HG02798 (cell line): ENCODE results near the gene PROCR.
"Not testable (repeated sequence)": the region's sequence is repeated elsewhere in the genome, so short reads cannot be mapped to it uniquely, and the experiment has no call there.

Experiments used
- ATAC-seq: cut with Tn5 transposase; IDR thresholded peaks from one replicate; pipeline ENCODE4 v1.9.1; 2021; ENCODE audit warnings: mild to moderate bottlenecking; ENCODE audit not compliant: unreplicated experiment, poor library complexity

PROCR gene

DNA sequence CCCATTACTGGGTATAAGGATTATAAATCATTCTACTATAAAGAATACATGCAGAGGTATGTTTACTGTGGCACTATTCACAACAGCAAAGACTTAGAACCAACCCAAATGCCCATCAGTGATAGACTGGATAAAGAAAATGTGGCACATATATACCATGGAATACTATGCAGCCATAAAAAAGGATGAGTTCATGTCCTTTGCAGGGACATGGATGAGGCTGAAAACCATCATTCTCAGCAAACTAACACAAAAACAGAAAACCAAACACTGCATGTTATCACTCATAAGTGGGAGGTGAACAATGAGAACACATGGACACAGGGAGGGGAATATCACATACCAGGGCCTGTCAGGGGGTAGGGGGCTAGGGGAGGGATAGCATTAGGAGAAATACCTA lies 7.3 kb upstream of the PROCR start:
- ATAC-seq = not testable (repeated sequence)

DNA sequence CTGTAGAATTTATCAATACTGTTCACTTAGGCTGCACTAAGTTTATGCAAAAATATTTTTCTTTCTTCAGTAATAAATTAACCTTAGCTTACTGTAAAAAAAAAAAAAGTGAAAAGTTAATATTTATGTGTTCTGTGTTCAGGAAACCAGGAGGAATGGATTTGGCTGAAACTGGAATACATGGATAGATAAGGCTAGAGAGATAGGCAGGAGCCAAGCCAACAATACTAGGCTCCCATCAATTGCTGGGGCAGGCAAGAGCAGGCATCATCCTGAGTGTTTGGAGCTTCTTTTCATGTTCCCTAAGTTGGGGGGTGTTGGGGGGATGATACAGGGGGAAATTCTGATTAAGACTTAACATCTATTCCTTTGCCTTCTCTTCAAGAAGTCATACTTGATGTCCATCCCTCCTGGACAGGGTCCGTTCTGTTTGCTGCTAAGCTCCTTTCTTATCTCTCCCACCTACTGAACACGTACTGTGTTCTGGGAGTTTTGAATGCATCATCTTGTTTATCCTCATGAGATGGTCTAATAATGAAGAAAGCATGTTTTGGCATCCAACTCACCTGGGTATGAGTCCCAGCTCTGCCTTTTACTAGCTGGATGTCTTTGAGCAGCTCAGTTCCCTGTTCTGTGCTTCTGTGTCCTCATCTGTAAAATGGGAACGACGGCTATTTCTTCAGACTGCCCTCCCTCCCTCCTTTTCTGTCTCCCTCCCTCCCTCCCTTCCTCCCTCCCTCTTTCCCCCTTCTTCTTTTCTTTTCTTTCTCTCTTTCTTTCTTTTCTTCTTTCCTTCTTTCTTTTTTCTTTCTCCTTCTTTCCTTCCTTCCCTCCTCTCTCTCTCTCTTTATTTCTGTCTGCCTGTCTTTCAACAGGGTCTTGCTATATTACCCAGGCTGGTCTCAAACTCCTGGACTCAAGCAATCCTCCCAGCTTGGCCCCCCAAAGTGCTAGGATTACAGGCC lies 6.4 kb upstream of the PROCR start:
- ATAC-seq = no peak

DNA sequence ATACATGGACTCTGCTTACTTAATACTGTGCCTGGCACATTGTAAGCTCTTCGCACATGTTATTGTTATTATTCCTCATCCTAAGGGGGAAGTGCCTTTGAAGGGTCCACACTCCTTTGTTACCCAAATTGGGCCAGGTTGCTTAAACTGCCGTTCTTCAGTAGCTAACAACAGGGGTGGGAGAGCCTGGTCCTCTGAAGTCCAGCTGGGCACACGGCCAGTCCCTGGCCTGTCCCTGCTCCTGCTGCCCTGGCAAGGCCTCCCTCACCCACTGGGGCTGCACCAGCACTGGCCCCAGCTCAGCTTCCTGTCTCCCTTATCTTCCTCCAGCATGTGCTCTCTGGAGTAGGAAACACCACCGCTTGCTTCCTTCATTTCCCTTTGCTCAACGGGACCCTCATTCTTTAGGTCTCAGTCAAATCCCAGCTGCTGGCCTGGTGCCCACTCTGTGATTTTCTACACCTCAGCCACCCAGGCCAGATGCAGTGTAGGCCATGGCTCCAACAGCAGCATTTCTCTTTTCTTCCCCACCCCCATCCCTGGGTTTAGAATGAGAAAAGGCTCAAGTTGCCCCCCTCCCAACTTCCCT lies 5.5 kb upstream of the PROCR start:
- ATAC-seq = no peak

DNA sequence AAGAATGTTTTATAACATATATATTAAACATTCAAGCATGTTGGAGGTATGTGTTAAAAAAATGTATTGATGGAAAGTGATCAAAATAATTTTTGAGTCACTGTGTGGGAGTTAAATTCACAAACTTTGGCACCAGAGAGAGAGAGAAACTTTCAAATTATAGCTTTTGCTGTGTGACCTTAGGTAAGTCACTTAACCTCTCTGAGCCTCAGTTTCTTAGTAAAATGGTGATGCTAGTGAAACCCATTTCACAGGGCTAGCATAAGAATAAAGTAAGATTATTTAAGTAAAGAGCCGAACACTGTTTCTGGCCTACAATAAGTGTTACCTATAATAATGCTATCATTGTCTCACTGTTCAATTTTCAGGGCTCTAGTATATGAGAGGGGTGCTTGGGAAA lies 4.1 kb upstream of the PROCR start:
- ATAC-seq = no peak

DNA sequence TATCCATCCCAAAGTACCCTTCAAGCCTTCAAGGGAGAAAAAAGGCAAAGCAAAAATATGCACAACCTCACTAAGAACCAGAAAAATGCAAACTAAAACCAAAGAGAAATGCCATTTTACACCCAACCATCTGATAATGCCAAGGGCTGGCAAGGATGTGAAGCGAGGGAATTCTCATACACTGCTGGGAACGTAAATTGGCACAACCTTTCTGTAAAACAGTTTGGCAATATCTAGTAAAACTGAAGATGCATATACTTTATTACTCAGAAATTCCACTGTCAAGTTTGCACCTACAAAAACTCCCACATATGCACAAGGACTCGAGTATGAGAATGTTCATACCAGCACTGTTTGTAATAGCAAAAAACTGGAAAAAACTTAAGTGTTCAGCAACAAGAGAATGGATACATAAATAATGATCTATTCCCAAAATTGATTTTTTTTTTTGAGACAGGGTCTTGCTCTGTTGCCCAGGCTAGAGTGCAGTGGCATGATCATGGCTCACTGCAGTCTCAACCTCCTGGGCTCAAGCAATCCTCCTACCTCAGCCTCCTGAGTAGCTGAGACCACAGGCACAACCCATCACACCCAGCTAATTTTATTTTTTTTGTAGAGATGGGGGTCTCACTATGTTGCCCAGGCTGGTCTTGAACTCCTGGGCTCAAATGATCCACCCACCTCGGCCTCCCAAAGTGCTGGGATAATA lies 3.0 kb upstream of the PROCR start:
- not testable (repeated sequence) for ATAC-seq

DNA sequence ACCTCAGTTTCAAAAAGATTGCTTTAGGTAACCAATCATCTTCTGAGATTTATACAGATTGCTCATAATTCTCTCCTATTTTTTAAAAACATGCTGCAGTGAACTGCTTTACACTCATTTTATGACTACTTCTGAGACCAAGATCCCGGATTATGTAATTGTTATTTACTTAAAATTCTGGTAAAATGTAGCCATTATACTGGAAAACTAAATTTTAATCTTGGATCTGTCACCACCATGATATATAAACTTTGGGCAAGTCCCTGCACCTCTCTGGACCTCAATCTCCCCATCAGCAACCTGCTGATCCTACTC lies 477 bp upstream of the PROCR start:
- ATAC-seq = no peak

DNA sequence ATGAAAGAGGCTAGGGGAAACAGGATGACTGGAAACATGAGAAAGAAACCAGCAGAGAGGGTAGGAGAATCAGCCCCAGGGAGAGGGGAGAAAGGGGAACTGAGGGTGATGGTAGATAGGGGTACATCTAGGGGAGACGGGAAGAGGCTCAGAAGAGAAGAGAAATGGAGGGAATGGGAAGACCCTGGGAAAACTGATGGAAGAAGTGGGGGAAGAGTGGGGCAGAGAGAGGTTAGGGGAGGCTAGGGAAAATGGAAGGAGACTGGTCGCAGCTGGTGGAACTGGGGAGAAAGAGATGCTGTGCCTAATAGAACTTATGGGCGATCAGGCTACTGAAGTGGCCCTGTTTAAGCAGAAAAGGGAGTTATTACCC lies 548 bp downstream of the PROCR start:
- ATAC-seq = no peak

DNA sequence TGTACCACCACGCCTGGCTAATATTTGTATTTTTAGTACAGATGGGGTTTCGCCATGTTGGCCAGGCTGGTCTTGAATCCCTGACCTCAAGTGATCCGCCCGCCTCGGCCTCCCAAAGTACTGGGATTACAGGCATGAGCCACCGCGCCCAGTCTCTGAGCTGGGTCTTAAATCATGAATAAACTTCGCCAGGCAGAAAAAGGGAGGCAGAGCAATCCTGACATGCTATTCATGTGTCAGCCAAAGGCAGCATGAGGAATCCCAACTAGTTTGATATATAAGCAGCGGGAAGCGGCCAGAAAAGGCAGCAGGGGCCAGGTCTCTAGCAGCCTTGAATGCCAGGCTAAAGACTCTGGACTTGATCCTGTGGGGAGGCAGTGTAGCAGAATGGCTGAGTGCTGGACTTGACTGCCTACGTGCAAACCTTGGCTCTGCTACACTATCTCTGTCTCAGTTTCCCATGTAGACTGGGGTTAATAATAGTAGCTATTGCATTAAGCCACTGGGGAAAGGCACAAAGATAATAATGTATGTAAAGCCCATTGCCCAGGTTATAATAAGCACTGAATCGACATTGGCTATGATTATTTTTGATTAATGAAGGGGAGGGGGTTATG lies 1.8 kb downstream of the PROCR start:
- no peak for ATAC-seq

DNA sequence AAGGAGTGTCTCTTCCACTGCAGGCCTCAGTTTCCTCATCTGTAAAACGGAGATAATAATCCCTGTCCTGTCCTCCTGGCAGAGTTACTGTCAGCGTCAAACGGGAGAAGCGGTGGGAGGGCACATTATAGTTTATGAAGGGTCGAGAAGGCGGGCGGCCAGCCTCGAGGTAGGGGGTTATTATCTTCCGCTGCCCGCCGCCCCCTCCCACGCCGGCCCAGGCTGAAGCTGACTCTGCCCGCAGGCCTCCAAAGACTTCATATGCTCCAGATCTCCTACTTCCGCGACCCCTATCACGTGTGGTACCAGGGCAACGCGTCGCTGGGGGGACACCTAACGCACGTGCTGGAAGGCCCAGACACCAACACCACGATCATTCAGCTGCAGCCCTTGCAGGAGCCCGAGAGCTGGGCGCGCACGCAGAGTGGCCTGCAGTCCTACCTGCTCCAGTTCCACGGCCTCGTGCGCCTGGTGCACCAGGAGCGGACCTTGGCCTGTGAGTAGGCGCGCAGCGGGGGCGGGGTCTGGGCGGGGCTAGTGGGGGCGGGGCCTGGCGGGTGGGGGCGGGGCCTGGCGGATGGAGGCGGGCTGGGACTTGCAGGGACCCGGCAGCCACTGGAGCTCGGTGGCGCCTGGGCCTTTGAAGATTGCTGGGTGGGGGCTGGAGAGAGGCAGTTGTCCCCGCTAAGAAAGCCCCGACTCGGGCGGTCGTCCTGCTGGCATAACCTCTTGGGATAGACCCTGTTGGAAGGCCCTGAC lies 2.8 kb downstream of the PROCR start:
- no peak for ATAC-seq

DNA sequence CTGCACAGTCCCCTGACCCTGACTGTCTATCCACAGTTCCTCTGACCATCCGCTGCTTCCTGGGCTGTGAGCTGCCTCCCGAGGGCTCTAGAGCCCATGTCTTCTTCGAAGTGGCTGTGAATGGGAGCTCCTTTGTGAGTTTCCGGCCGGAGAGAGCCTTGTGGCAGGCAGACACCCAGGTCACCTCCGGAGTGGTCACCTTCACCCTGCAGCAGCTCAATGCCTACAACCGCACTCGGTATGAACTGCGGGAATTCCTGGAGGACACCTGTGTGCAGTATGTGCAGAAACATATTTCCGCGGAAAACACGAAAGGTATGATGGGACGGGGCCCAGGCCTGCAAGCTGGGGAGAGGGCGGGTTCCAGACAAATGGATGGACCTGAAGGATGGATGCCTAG lies 4.3 kb downstream of the PROCR start:
- ATAC-seq = no peak

DNA sequence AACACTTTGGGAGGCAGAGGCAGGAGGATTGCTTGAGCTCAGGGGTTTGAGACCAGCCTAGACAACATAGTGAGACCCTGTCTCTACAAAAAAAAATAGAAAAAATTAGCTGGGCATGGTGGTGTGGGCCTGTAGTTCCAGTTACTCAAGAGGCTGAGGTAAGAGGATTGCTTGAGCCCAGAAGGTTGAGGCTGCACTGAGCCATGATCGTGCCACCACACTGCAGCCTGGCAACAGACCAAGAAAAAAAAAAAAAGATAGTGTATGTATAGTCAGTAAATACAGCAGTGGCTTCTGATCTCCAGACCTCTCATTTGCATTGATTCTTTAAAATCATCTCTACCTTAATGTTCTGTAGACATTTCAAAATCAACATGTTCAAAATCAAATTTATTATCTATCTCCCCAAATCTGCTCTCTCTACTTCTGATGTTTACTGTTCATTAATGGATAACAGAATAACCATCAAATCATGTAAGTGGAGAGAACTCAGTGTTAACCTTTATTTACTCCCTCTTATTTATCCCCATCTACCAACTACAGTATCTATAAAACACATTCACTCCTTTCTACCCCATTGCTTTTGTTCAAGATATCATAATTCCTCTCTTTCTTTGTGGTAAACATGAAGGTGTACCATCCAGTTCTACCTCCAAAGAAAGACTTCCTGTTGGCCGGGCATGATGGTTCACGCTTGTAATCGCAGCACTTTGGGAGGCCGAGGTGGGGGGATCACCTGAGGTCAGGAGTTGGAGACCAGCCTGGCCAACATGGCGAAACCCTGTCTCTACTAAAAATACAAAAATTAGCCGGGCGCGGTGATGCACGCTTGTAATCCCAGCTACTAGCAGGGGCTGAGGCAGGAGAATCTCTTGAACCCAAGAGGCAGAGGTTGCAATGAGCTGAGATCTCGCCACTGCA lies 7.7 kb downstream of the PROCR start:
- no peak for ATAC-seq

DNA sequence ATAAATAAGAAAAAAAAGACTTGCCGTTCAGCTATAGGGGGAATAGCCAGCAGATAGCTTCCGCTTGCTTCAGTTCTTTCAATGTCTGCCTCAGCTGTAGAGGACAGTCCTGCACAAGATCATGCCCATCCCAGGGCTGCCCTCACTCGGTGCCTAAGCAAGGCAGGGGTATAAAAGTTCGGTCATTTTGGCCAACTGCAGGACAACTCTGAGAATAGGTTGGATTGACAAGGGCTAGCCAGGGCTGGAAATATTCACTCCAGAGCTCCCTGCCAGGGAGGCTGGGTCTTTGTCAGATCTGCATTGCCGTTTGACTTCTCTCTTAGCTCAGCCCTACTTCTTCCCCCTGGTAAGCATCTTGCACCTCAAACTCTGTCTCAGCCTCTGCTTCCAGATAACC lies 8.4 kb downstream of the PROCR start:
- ATAC-seq = no peak

DNA sequence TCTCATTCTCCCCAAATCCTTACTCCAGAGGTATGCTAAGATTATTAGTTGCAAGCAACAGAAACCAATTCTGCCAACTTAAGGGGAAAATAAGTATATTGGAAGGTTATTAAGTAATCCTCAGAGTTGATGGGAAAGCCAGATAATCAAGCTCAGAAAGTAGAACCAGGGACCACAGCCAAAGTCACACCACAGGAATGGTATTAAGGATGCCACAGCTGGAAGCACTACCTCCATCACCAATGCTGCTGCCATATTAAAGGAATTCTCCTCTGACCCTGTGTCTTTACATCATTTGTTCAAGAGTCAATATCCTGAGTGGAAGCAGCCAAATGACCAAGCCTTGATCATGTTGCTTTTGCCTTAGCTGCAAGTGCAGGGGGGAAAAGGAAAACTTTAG lies 9.9 kb downstream of the PROCR start:
- no peak for ATAC-seq

DNA sequence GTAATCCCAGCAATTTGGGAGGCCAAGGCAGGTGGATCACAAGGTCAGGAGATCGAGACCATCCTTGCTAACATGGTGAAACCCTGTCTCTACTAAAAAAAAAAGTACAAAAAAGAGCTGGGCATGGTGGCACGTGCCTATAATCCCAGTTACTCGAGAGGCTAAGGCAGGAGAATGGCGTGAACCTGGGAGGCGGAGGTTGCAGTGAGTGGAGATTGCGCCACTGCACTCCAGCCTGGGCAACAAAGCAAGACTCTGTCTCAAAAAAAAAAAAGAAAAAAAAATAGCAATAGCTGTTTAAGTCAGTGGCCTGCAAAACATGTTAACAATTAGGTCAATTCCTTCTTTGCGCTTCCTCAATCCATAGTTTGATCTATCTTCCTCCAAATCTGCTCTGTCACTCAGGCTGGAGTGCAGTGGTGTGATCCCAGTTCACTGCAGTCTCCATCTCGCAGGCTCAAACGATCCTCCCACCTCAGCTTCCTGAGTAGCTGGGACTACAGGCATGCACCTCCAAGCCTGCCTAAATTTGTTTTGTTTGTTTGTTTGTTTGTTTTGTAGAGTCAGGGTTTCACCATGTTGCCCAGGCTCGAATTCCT lies 14.9 kb downstream of the PROCR start:
- ATAC-seq = not testable (repeated sequence)

DNA sequence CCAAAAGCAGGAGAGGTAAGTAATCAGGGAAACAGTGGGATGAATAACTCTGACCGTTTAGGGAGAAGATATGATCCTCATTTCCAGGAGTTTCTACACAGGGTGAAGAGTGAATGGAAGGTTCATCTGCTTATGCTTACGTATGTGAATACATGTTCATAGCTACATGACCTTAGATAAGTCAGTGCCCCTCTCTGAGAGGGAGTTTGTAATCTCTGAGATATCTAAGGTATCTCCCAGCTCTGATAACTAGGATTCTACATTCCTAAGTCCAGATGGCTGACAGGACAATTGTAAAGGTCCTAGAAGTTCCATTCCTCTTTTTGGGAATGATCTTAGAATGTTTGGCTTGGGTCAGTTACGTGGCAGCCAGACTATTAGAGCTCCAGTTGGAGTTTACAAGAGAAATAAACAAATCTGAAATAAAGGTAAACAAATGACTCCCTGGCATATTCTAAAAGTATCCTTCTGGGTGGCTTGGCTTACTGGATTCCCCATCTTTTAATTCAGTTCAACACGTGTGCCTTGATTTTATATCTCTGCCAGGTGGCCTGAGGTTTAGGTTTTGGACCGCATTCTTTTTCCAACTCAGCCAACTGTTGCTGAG lies 15.8 kb downstream of the PROCR start:
- no peak for ATAC-seq

DNA sequence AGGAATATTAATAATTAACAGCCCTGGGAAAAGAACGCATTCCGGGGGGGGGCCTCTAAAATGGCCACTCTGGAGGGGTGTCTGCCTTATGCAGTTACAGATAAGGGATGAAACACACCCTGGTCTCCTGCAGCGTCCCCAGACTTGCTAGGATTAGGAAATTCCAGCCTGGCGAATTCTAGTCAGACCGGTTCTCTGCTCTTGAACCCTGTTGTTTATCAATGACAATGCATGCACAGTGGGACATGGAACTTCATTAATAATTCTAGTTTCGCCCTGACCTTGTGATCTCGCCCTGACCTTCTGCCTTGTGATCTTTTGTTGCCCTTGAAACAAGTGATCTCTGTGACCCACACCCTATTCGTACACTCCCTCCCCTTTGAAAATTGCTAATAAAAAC lies 17.4 kb downstream of the PROCR start:
- not testable (repeated sequence) for ATAC-seq

DNA sequence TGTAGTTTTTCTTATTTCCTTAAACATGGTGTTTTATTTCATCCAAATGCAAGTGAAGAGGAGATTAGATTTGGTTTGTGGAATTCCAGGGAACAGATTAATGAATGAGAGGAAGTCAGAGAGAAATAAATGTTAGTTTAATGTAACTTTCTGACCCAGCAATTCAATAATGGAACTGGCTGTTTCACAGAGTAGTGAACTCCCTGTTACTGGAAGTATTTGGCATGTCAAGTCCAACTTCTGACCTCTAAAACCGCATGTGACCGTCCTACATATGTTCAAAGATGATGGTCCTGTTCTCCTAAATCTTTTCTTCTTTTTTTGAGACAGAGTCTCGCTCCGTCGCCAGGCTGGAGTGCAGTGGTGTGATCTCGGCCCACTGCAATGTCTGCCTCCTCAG lies 18.7 kb downstream of the PROCR start:
- ATAC-seq = no peak

DNA sequence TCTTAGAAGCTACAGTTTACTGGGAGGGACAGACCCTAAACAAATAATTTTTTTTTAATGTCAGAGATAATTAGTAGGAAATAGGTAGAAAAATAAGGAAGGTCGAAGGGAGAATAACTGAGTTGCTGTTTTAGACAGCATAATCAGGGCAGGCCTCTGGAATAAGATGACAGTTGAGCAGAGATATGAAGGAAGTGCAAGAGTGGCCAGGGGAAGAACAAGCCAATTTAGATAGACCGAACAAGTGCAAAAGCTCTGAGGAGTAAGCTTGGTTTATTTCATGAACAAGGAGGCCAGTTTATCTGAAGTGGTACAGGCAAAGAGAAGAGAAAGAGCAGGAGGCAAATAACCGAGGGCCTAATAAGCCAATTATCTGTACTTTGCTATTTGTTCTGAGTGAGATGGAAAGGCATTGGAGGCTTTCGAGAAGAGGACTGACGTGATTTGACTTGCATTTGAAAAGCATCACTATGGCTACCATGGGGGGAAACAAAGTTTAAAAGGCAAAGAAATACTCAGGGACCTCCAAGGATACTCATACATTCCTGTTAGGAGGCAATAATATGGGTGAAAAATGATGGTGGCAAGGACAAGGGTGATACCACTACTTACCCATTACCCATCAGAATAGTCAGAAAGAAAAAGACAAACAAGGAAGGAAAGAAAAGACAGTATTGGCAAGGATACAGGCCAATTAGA lies 19.7 kb downstream of the PROCR start:
- ATAC-seq = no peak
